ENCODE measurements around the gene IPO13.

IPO13 gene, protein sequence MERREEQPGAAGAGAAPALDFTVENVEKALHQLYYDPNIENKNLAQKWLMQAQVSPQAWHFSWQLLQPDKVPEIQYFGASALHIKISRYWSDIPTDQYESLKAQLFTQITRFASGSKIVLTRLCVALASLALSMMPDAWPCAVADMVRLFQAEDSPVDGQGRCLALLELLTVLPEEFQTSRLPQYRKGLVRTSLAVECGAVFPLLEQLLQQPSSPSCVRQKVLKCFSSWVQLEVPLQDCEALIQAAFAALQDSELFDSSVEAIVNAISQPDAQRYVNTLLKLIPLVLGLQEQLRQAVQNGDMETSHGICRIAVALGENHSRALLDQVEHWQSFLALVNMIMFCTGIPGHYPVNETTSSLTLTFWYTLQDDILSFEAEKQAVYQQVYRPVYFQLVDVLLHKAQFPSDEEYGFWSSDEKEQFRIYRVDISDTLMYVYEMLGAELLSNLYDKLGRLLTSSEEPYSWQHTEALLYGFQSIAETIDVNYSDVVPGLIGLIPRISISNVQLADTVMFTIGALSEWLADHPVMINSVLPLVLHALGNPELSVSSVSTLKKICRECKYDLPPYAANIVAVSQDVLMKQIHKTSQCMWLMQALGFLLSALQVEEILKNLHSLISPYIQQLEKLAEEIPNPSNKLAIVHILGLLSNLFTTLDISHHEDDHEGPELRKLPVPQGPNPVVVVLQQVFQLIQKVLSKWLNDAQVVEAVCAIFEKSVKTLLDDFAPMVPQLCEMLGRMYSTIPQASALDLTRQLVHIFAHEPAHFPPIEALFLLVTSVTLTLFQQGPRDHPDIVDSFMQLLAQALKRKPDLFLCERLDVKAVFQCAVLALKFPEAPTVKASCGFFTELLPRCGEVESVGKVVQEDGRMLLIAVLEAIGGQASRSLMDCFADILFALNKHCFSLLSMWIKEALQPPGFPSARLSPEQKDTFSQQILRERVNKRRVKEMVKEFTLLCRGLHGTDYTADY

DNA sequence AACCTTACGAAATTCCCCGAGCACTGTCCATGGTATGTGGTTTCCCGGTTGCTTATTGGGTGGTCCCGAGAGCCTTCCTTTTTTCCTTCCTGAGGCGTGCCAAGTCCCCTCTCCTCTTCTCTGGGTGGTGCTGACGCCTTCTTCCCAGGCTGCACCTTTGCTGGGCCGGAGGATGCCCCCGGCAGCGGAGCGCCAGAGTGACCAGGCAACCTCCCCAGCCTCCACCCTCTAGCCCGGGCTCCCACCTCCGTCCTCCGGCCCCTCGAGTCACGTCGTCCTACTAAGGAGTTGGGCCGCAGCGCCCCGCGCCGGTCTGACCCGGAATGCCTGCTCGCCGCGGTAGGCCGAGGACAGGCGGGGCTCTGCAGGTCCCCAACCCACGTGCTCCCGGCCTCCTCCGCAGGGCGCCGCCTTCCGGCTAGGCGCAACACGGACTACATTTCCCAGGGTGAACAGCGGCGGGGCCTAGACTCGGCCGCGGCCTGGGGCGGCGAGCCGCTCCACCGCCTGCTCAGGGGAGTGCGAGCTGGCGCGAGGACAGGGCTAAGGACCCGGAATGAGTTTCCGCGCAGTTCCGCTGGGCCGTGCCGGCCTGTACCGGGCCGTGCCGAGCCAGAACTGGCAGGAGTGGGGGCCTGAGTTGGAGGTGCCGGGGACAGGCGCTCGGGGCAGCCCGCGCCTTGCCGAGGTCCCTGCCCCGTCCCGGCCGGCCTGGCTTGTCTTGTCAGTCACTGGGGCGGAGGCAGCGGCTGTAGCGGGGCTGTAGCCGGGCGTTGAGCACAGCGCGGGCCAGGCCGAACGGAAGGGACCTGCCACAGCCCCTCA lies at the start of gene IPO13:
Gene IPO13, plus strand, starts transcription at position 715 of the 825 bp plus-strand sequence. CDS start 651 bp downstream, outside the sequence.
- DNase-seq (ENCODE audit: low read depth in 2 of 2) = peak; percentile 90 to 94

- DNase-seq (ENCODE audit: low read depth in 2 of 2) = no peak
These were observed 47.8 kb upstream of the IPO13 start for GRCh38 chr1:43898981-43899380.

- DNase-seq (ENCODE audit: low read depth in 2 of 2) = no peak
These were observed 46.4 kb upstream of the IPO13 start for GRCh38 chr1:43900386-43900785.

- DNase-seq (ENCODE audit: low read depth in 2 of 2) = no peak
These were observed 45.4 kb upstream of the IPO13 start for GRCh38 chr1:43901196-43901961.

GRCh38 chr1:43902058-43902831 lies 44.5 kb upstream of the IPO13 start:
- no peak for DNase-seq (ENCODE audit: low read depth in 2 of 2)

DNA sequence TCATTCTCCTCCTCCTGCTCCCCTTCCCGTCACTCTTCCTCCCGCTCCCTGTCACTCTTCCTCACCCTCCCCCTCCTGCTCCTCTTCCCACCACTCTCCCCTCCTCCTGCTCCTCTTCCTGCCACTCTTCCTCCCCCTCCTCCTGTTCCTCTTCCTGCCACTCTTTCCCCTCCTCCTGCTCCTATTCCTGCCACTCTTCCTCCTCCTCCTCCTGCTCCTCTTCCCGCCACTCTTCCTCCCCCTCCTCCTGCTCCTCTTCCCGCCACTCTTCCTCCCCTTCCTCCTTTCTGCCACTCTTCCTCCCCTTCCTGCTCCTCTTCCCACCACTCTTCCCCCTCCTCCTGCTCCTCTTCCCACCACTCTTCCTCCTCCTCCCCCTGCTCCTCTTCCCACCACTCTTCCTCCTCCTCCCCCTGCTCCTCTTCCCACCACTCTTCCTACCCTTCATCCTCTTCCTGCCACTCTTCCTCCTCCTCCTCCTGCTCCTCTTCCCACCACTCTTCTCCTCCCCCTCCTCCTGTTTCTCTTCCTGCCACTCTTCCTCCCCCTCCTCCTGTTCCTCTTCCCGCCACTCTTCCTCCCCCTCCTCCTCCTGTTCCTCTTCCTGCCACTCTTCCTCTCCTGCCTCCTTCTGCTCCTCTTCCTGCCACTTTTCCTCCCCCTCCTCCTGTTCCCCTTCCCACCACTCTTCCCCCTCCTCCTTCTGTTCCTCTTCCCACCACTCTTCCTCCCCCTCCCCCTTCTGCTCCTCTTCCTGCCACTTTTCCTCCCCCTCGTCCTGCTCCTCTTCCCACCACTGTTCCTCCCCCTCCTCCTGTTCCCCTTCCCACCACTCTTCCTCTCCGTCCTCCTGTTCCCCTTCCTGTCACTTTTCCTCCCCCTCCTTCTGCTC lies 41.8 kb upstream of the IPO13 start:
- no peak for DNase-seq (ENCODE audit: low read depth in 2 of 2)

DNA sequence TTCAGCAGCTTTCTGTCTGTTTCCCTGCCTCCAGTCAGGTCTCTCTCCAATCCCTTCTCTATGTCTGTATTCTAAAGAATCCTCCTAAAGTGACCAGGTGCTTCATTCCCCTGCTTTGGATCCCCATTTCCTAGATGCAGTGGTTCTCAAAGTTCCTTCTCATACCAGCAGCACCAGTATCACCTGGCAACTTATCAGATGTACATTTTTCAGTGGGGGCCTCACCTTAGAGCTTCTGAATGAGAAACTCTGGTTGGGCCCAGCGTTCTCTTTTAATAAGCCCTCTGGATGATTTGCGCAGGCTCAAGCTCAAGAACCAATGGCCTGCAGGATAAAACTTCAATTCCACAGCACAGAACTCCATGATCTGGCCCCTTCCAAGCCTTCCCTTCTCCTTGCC lies 38.5 kb upstream of the IPO13 start:
- no peak for DNase-seq (ENCODE audit: low read depth in 2 of 2)

GRCh38 chr1:43908858-43909257 lies 37.9 kb upstream of the IPO13 start:
- no peak for DNase-seq (ENCODE audit: low read depth in 2 of 2)

DNA sequence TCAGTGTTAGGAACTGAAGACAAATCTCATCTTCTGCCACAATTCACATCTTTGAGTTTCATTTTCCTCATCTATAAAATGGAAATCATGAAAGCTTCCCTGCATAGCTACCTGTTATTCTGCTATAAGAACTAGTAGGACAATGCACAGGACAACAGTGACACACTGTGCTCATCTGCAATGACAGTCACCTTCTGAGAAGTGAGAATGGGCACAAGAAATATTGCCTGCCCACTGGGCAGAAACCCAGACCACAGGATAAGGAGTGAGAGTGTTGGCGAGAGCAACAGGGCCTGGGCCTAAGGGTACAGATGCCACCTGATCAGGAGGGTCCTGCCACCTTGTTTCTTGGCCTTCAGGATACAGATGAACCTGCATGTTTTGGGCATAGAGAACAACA lies 36.4 kb upstream of the IPO13 start:
- no peak for DNase-seq (ENCODE audit: low read depth in 2 of 2)

- DNase-seq (ENCODE audit: low read depth in 2 of 2) = no peak
These were observed 34.1 kb upstream of the IPO13 start for GRCh38 chr1:43912607-43913006.

GRCh38 chr1:43913051-43913501 lies 33.7 kb upstream of the IPO13 start:
- DNase-seq (ENCODE audit: low read depth in 2 of 2) = no peak

DNA sequence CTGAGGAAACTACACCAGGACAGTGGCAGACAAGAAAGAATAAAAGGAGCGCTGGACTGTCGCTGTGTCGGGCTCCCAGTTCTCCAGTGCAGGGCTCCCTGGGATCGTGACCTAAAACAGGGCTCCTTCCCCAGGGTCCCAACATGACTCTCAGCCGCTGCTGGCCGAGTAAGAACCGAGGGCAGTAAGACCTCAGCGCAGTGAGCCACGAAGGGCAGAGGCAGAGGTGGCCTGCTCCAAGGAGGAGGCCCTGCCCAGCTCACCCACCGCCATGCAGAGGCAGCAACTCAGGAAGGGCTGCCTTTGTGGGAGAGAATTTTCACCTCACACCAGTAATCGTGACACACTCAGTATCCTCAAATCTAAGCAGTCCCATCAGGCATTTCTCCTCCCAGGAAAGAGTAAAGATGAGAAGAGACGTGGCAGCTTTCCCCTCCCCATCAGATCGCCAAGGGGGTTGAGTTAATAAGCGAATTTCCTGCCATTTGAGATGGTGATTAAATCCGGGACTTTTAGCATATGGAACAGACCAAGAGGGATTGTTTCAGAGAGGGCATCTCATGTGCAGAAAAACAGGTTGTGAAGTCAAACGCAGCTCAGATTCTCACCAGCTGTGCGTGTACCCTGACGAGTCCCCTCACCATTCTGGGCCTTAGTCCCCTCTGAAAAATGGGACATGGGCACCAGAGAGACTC lies 32.9 kb upstream of the IPO13 start:
- DNase-seq (ENCODE audit: low read depth in 2 of 2) = no peak

- no peak for DNase-seq (ENCODE audit: low read depth in 2 of 2)
These were observed 31.9 kb upstream of the IPO13 start for GRCh38 chr1:43914576-43915525.

DNA sequence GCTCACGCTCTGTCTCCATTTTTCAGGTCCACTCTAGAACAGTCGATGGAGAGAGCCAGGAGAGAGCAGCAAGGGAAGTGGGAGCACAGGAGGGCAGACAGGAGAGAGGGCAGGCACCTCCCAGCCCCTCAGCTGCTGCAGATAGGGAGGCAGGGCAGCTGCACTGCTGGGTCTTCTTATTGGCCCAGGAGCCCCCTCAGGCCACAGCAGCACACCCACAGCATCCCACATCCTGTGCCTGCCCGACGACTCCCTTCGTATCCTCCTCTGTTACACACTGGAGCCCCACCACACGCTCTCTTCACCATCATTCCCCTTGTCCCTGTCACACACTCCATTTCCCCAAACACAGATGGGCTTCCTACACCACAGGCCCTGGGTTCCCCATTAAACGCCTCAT lies 26.8 kb upstream of the IPO13 start:
- DNase-seq (ENCODE audit: low read depth in 2 of 2) = no peak

DNA sequence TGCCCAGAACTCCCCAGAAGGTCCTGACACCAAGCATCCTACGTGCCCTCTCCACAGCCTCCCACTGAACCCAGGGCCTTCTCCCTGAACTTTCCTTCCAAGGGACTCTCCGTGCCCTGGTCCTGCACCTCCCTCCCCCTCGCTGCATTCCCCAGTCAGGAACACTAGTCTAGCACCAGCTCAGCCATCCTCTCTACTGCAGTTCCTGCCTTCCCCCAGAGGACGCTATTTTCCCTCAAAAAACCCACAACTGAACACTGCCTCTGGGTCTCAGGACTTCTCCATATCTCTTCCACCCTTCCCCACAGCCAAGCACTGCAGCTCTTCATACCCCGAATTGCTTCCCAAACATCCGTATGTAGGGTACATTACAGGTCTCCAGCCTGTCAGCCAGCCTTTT lies 25.7 kb upstream of the IPO13 start:
- no peak for DNase-seq (ENCODE audit: low read depth in 2 of 2)

DNA sequence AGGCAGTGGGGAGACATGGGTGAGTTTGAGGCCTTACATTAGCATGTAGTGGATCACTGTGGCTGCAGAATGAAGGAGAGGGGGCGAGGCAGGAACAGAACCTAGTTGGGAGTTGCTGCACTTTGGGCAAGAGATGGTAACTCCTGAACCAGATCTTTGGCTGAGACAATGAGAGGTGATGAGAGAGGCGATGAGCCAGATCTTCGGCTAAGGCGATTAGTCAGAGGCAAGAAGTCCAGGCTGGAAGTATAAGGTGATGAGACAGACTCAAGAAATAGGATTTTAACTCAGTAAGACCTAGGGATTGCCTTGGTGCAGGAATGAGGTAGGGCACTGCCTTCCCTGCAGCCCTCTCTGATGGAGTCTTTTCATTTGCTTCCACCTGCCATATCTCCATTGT lies 22.2 kb upstream of the IPO13 start:
- no peak for DNase-seq (ENCODE audit: low read depth in 2 of 2)

DNA sequence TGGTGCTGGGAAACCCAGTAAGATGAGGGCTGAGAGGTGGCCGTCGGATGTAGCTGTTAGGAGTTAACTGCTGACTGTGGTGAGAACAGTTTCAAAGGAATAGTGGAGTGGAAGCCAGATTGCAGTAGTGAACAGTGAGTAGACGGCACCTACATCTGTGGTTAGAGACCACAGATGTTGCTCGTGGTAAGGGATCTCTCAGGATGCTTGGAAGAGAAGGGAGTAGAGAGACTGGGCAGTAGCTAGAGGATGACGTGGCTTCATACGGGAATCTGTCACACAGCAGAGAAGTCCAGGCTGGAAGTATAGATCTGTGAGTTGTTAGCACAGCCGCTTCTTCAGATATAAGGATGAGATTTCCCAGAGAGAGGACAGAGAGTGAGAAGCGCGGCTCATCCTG lies 20.9 kb upstream of the IPO13 start:
- DNase-seq (ENCODE audit: low read depth in 2 of 2) = no peak
